Activated CD4-positive, alpha-beta T cell treated with anti-CD3 and anti-CD28 coated beads, Interleukin-2, Interleukin-4, amounts not matched to agents 100 ng/mL and 50 ng/mL, durations not matched to agents 16 hours and 8 hours (primary cell): Measurements from ENCODE around the gene DOK3.
A peak's percentile ranks its signal among the peaks of the same experiment; 100 is the strongest.

ENCODE experiments used
- DNase-seq: peaks from one replicate; pipeline ENCODE4 v3.0.0-alpha.2; 2020; ENCODE audit warnings: low spot score

DOK3 gene, protein sequence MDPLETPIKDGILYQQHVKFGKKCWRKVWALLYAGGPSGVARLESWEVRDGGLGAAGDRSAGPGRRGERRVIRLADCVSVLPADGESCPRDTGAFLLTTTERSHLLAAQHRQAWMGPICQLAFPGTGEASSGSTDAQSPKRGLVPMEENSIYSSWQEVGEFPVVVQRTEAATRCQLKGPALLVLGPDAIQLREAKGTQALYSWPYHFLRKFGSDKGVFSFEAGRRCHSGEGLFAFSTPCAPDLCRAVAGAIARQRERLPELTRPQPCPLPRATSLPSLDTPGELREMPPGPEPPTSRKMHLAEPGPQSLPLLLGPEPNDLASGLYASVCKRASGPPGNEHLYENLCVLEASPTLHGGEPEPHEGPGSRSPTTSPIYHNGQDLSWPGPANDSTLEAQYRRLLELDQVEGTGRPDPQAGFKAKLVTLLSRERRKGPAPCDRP

DNA sequence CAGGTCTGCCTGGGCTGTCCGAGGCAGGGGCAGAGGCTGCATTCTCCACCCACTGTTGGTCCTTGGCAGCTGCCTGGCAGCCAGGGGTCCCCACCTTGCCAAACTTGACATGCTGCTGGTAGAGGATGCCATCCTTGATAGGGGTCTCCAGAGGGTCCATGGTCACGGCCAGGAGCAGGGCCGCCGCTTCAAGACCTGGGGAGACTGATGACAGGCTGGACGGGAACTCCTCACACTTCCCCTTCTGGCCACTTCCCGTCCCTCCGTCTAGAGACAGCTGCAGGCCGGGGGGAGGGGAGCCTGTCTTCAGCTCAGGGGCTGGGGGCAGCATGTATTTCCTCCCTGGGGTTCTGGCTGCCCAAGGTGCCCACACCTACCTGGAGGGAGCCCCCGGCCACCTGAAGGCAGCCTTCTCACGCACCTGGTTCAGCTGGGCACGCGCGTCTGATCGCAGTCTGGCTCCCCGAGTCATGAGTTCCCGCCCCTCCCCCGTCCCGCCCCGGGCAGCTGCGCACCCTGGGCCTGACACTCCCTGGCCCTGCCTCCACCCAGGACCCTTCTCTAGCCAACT is at the start of gene DOK3:
Gene DOK3, minus strand, starts transcription at position 446 of the 571 bp plus-strand sequence. Its CDS starts 286 bp downstream, at position 160.
- no peak for DNase-seq

DNA sequence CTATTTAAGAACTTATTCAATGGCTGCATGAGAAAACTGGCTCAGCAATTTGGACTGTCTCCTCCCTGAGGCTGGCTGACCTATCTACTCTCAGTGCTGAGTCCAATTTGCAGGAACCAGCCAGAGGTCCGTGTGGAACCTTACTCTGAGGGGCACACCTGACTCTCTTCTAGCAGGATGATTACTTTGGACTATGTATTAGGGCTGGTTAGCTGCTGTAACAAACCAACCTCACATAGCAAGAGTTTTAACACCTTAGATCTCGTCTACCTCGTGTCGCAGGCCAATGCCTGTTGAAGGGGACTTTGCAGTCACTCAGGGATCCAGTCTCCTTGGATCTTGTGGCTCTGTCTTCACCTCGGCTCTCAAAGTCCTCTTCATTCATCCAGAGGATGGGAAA is 48.2 kb upstream of the DOK3 start:
- DNase-seq, result no peak

DNA sequence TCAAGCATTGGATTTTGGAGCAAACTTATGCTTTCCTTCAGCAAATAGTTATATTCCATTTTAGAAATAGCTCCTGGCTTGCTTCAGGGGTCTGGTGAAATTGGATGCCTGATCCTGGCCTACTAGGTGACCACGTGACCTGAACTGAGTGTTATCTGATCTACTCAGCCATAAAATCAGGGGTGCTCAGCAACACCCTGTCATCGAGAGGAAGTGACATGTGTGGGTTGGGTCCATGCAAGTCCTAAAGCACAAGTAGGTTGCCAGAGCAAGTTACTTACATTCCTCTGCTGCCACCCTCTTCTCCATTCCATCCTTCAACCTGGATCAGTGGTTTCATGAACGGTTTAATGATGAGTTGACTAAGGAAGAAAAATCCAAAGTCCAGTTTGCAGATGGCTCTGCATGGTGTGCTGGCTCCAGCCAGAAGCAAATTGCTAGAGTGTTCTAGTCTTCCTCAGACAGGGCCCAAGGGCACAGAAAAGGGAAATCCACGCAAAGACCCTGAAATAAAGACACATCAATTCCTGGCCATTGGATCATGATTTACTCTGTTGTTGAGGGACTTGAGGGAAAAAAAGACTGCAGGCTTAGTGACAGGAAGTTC is 47.5 kb upstream of the DOK3 start:
- peak; percentile 24 for DNase-seq

DNA sequence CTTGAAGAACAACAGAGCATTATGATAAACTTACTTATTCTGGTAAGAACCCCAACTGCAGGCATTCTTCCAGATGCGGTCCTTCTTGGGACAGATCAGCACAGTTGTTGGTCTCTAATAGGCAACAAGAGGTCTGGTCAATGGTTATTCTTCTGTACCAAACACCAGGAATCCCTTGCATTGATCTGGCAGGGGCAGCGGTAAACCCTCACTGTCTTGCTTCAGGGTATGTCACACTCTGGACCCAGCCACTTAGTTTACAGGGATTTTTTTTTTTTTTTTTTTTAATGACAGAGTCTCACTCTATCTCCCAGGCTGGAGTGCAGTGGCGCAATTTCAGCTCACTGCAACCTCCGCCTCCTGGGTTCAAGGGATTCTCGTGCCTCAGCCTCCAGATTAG is 46.0 kb upstream of the DOK3 start:
- DNase-seq, result no peak

DNA sequence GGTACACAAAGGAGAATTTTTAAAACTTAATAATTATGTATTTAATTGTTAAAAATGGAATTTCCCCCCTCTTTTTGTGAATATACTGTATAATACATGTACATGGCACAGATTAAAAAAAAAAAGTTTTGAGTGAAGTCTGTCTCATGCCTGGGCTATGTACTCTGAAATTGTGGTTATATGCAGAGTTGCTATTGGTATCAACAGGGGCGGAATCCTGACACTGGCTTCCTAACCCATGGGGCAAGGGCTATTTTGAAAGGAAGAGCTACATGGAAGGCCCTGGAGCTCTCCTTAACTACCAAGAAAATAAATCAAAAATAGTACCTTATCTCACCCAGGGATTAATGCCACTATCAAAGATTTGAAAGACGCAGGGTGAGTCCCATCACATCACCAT is 45.6 kb upstream of the DOK3 start:
- no peak for DNase-seq

DNA sequence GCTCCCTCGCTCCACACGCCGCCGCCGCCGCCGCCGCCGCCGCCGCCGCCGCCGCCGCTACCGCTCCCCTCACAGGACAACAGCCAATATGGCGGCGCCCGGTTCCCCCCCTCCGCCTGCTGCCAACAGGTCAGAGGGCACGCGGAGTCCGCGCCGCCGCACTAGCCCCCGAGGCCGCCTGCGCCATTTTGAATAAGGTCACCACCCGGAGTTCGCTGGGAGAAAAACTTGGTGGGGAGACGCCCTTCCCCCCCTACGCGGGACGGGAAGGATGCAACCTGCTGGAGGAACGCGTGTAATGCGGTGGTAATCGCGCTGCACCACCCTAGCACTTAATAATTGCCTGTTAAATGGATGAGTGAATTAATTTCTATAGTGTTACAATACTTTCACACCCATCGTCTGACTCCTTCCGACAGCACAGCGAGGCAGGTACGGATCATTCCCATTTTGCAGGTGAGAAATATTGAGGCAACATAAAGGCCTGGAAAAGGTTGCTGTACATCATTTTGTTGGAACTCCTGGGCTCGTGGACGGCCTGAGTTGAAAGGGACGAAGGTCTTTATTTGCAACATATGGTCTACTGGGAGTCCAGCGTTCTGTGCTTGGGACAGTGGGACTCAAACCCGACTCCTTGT is 45.0 kb upstream of the DOK3 start, which contains the start of gene FAM193B:
Gene FAM193B, minus strand, starts transcription at position 90 of the 638 bp plus-strand sequence. CDS start 105 bp downstream, outside the sequence.
- DNase-seq, result peak; percentile 96

DNA sequence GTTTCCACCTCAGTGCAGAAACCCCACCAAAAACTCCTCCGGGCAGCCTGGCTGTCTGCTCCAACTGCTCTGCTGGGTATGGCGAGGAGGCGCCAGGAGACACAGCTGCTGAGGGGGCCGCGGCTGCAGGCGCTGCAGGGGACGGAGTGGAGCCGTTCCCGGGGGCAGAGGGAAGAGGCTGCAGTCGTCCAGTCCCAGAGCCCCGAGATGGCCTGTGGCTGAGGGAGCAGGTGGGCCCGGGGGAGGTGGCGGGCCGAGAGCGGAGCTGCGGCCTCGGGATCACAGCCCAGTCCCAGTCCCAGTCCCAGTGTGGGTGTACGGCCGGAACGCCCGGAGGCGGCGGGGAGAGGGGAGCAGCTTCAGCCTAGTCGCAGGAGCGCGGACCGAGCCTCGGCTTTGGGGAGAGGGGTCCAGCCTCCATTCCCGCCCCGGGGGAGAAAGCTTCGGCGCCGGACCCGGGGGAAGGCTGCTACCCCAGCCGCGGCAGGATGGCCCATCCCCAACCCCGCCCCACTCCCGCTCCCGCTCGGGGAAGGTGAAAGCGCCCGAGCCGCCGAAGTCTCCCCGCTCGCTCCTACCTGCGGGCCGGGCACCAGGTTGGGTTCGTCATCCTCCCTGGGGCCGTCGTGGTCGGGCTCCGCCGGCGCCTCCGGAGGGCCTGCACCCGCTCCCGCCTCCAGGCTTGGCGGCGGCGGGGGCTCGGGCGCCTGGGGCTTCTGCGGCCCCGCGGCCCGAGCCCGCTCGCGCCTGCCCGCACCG is 44.2 kb upstream of the DOK3 start:
- DNase-seq, result peak; percentile 32

DNA sequence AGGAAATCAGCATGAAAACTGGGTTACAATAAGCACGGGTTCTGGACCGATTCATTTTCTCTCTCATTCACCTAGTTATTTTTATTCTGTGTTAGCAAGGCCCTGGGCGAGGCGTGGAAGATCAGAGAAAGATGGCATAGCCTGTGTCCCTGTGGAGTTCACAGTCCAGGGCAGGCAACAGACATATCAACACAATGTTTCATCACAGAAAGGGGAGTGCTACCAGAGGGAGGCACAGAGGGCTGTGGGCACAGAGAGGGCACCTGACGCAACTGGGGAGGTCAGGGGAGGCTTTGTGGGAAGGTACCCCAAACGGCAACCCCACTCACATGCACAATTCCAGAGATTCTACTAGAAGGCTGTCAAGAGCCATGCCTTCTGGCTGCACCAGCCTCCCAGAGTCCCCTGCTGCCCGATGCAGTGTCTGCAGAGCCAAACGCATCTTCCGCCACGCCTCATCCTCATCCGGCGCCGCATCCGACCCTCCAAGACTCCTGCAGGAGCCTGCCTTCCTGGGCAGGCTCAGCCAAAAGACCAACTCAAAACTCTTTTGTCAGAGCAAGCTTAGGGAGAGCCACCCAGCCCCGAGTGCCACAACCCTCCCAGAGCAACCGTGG is 43.3 kb upstream of the DOK3 start:
- no peak for DNase-seq

DNA sequence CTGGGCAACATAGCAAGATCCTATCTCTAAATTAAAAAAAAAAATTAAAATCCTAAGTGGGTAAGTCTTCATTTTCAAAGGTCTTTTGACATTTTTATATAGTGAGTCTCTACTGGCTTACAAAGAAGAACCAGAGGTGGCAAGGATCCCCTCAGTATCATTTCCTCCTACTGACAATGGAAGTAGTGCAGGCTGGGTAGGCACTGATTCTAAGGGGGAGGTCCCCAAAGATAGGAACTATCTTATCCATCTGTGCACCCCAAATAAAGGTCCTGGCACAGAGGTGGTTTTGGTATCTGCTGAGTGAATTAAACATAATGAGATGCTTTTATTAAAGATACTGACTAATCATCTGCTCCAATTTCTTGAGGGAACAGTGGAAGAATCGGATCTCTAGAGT is 40.5 kb upstream of the DOK3 start:
- no peak for DNase-seq

DNA sequence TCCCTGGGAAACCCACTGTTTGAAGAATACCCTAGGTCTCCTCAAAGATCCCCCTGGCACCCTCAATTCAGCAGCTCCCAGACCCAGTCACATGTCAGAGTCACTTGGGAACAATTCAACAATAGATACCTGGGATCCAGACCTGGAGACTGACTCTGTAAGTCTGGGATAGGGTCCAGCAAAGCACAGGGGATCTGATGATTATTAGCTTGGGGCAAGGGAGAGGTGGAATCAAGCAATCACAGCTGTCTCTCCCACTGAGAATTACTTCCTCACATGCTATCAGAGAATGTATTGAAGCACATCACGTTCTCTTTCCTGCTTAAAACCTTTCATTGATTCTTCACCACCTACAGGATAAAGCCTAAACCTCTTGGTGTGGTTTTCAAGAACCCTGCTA is 38.9 kb upstream of the DOK3 start:
- DNase-seq, result no peak

DNA sequence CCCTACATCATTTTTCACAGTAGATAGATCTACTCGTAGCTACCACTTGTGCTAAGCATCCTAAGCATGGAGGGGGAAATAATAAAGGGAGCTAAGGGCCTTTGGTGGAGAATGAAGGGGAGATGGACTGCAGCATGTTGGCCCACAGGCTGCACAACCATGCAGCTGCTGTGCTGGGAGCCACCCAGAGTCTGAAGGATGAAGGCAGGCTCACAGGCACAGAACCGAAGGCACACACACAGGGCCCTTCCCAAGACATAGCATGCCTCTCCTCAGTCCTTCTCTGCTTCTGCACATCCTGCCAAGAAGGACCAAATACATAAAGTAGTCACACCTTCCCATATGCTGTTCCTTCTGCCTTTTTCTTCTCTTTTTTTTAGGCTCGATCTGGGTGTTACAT is 38.1 kb upstream of the DOK3 start:
- DNase-seq, result no peak

DNA sequence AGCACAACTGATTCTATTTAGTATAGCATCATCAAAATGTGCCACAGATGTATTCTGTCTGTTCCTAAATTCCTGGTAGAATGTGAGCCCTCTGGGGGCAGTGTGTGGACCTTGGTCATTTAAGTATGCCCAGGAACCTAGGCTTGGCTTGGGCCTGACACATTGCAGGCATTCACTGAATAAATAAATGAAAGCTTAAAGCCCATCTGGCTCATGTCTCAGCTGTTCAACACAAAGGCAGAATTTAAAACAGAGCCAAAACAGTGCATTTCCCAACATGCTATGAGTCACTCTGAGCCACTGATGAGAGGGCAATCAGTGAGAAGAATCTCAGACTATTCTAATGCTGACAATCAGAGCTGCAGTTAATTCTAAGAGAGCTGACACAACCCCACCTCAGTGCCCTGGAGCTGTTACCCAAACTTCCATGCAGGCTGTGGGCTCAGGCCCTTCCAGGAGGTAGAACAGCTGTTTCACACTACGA is 36.7 kb upstream of the DOK3 start:
- no peak for DNase-seq

DNA sequence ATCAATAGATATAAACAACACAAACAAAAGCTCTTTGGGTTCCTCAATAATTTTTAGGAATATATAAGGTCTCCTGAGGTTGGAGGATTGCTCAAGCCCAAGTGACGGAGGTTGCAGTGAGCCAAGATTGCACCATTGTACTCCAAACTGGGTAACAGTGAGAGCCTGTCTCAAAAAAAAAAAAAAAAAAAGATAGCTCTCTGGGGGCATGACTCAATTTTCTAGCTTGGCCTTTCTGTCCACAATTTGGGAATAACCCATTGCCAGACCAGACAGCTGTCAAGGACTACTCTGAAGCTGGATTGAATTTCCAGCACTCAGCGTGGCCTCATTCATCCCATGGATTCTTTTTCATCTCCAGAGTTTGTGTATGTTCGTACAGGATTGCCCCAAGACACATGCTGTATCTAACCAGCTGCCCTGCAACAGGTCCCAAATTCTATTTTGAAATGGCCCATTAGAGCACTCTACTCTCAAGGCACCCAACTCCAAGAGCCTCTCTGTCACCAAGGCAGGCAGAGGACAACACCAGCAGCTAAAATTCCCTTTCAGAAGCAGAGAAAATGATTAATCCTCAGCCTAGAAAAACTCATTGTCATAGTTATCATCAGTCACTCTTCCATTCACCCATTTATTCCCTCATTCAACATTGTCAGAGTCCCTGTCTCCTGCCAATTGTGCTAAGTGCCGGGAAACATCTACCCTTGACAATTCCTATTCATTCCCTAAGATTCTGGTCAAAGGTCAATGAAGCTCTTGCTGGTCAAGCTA is 36.0 kb upstream of the DOK3 start:
- no peak for DNase-seq

DNA sequence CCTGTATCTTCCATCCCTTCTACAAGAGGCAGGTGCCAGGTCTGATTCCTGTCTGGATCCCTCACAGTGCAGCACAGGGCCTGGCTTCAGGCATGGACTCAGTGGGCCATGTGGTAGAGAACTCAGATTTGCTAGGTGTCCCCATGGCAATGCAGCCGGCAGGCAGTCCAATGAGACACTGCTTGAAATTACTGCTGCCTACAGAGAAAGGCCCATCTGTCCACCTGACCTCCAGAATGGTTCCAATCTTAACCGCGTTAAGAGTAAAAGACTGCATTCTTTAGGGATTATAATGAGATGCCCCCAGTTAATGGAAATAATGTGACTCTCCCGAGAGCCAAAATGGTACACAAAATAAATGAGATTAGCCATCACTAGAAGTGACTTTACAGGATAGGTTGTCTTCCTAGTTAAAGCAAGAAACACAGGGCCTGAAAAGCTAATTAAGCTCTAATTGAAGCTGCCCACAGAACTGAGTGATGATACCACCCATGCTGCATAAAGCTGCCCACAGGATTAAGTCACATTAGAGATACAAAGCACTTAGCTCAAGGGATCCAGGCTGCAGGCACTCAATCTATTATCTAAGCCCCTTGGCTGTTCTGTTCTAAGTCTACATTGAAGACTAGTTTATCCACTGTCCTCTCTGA is 33.3 kb upstream of the DOK3 start:
- no peak for DNase-seq

DNA sequence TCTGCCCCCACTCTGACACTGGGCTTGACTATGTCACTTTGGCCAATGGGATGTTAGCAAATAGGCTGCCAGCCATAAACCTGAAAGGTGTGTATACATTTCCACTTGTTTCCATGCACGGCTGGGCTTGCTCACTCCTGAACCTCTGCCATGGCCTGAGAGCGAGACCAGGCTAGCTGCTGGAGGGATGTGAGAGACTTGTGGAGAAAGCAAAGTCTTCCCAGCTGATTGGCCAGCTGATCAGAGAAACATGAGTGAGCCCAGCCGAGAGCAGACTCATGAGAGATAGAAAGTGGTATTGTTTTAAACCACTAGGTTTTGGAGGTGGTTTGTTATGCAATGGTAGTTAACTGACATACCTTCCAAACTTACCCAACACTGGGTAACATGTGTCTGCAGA is 30.8 kb upstream of the DOK3 start:
- DNase-seq, result no peak

DNA sequence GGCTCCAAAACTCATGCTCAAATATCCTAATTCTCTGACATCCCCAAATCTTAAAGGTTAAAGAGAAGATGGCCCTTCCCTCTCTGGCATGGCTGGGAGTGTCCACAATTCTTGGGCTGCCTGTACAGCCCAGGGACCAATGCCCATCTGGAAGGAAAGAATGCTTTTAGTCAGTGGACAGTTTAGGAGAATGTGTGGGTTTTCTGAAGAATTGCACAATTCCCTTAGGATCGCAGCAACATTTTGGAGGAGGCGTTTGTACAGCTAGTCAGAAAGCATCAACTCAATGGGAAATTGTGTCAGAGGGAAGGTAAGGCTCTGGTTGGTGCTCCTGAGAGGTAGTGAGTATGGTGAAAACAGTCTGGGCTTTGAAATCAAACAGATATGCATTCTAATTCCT is 29.8 kb upstream of the DOK3 start:
- DNase-seq, result no peak

DNA sequence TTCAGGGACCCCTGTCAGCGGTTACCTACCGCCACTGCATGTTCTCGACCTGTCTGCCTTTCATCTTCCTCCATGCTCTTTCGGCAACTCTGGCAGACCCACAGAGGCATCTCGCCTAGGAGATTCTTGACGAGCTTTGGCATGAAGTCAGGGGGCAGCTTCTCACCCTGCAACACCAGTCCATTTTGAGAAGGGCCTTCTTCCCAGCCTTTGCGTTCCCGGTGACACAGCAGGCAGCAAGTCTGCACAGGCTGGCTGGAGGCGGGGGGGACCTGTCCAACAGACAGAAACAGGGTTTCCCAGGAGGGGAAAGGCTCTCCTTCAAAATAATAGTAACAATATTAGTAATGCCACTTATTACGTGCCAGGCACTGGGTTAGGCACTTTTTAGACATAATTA is 29.2 kb upstream of the DOK3 start:
- no peak for DNase-seq

DNA sequence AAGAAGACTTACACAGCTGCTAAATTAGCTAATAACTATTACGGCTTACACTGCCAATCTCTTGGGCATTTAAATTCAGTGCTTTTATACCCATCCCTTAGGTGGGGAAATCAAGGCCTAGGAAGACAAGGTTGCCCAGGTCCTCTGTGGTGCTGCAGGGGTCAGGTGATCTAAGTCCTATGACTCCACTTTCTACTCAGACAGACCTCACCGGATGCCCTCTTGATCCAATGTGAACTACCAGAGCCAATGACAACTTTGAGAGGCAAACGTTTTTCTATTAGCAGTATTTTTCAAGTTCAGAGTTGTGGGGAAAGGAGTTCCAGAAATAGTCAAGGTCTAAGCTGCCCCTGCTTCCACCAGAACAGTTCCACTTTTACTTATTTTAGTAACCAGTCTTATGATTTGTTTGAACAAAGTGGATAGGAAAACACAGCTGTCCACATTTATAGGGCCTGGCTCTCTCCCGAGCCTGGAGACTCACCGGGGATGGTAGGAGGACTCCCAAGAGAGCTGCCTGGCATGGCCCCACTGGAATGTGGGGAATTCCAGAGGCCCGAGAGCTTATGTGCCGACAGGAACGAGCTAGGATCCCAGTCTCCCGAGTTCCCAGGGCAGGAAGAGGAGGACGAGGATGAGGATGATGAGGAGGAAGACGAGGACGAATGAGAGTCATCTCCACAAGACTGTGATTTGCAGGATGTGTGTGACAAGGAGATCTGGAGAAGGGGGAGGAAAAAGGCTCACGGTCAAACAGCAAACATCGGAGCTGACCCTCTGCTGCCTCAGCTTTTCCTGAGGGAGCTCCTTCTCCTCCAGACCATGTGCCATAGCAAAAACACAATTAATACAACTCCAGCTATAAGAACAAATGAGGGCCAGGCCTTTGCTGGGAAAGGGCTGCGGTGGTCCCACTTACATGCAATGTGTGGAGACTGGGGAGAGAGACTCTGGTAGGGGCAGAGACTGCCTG is 28.0 kb upstream of the DOK3 start:
- DNase-seq, result no peak

DNA sequence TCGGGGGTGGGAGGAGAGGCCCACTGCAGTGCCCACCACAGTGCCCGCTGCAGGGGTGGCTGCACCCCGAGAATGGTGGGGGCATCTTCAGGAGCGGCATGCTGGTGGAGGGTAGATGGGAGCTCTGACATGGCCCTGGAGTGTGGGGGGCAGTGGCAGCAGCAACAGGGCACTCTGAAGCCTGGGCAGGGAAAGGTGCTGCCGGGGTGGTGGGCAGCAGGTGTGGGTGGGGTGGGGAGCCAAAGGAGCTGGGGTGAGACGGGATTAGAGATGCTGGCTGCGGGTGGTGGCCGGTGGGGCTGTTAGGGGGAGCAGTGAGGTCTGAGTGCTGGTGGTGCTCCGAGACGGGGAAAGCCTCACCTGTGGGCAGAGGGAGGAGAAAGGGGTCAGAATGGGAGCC is 26.8 kb upstream of the DOK3 start:
- DNase-seq, result no peak
